Mesenteric fat pad (tissue), 1 donor: Measurements from ENCODE around the gene KBTBD2. TPM values are rescaled to one million over a fixed set of nuclear protein-coding genes. Genes with fewer than 3 reads are reported as not detected.
"Not testable (repeated sequence)": the region's sequence is repeated elsewhere in the genome, so short reads cannot be mapped to it uniquely, and the experiment has no call there.

Experiments
- DNase-seq: peaks from one replicate; pipeline ENCODE4 v3.0.0-alpha.2; 2020; ENCODE audit warnings: low spot score
- total RNA-seq: library from RNA; stranded (reverse); fragmentation: NEBNext Ultra II Directional; extraction: Animal tissue kit (Norgen Biotek cat#: 25700); gene quantifications from one replicate; pipeline ENCODE4 v1.2.1, GENCODE V29; 2021
- donor health status: DM: yes; HTN: yes; CAD: no.

KBTBD2 gene
- total RNA-seq, 1 donor from 2014 or later, result 33.9 TPM

- not testable (repeated sequence) for DNase-seq
Measured at GRCh38 chr7:32855837-32856775, 35.5 kb downstream of the KBTBD2 start.

- DNase-seq, result not testable (repeated sequence)
Measured at GRCh38 chr7:32850654-32851053, 40.9 kb downstream of the KBTBD2 start.

- not testable (repeated sequence) for DNase-seq
Measured at GRCh38 chr7:32848655-32849054, 42.9 kb downstream of the KBTBD2 start.

- peak; percentile 92 for DNase-seq
Measured at GRCh38 chr7:32846630-32847225, 44.8 kb downstream of the KBTBD2 start.

- DNase-seq, result not testable (repeated sequence)
Measured at GRCh38 chr7:32844748-32845147, 46.8 kb downstream of the KBTBD2 start.

- DNase-seq, result not testable (repeated sequence)
Measured at GRCh38 chr7:32843763-32844162, 47.8 kb downstream of the KBTBD2 start.

GRCh38 chr7:32839846-32840245 lies 51.7 kb downstream of the KBTBD2 start:
- DNase-seq, result not testable (repeated sequence)

GRCh38 chr7:32828996-32829752 lies 62.4 kb downstream of the KBTBD2 start:
- not testable (repeated sequence) for DNase-seq

Other genes with a start within 250 kb of the KBTBD2 start
- 113 TPM for gene FKBP9, start 65.7 kb upstream of the KBTBD2 start, total RNA-seq
- gene NT5C3A, start 171.0 kb upstream of the KBTBD2 start, total RNA-seq, result 18.5 TPM
- 8.0 TPM for gene RP9, start 217.6 kb upstream of the KBTBD2 start, total RNA-seq
- gene BBS9, start 237.8 kb upstream of the KBTBD2 start, total RNA-seq, result 15.9 TPM